Panc1 (cell line): Measurements from ENCODE around the gene WWOX.

Source experiments
- CTCF ChIP-seq: fragments of 450-650 bp; IDR thresholded peaks from 2 replicates; pipeline ENCODE4 v1.5.1; 2017; ENCODE audit warnings: mild to moderate bottlenecking
- POLR2AphosphoS5 ChIP-seq: IDR thresholded peaks from 2 replicates; pipeline ENCODE4 v1.6.1; 2012; ENCODE audit warnings: mild to moderate bottlenecking, low read depth, low read length, moderate library complexity
- REST ChIP-seq, 2 experiments: IDR thresholded peaks; 2 replicates each; pipeline ENCODE4 v1.6.1; 2011 to 2012; ENCODE audit warnings: low read depth in 2 of 2, control low read depth in 1 of 2, low read length in 1 of 2, mild to moderate bottlenecking in 1 of 2, moderate library complexity in 1 of 2; ENCODE audit not compliant: insufficient read depth in 1 of 2
- SIN3A ChIP-seq: IDR thresholded peaks from 2 replicates; pipeline ENCODE4 v1.6.1; 2012; ENCODE audit warnings: low read depth, mild to moderate bottlenecking, low read length, moderate library complexity, borderline replicate concordance; ENCODE audit not compliant: insufficient read depth

- TF ChIP-seq CTCF (no peak), POLR2AphosphoS5 (no peak), REST (IDR thresholded peaks at IDR 0.05; ENCODE audit: insufficient read depth in 1 of 2, low read depth in 2 of 2, low read length in 1 of 2) (no peak), SIN3A (no peak)
Measured at GRCh38 chr16:78278056-78278450, 178.6 kb downstream of the WWOX start.
